K562 (cell line): ENCODE results near the gene MARS1. TPM values are rescaled to one million over a fixed set of nuclear protein-coding genes. Genes with fewer than 3 reads are reported as not detected.
A peak's percentile ranks its signal among the peaks of the same experiment; 100 is the strongest.

Source experiments
- ARHGAP35 ChIP-seq: fragments of 450-650 bp; IDR thresholded peaks from 2 replicates; pipeline ENCODE4 v1.6.1; 2018; ENCODE audit not compliant: partially characterized antibody
- CBFA2T3 ChIP-seq: fragments of 450-650 bp; IDR thresholded peaks from 2 replicates; pipeline ENCODE4 v1.6.1; 2017
- CCAR2 ChIP-seq: fragments of 200-400 bp; formaldehyde crosslinking; IDR thresholded peaks from 2 replicates; pipeline ENCODE4 v1.6.1; 2017; ENCODE audit warnings: mild to moderate bottlenecking, low read depth, low read length
- ETV5 ChIP-seq: sonication (generic); formaldehyde crosslinking; IDR thresholded peaks from 2 replicates; pipeline ENCODE4 v1.4.0; 2020; ENCODE audit warnings: low read depth, mild to moderate bottlenecking, missing genetic modification reagents
- GABPA ChIP-seq: fragments of 200-800 bp; sonication (Bioruptor generic); conservative IDR thresholded peaks from 2 replicates; pipeline ENCODE4 v1.6.1; 2016; ENCODE audit warnings: low read depth, missing genetic modification characterization, missing compliant biosample characterization
- GTF2F1 ChIP-seq: IDR thresholded peaks from 2 replicates; pipeline ENCODE4 v1.6.1; 2011; ENCODE audit warnings: low read depth, low read length, improper control_type of control experiment
- HIVEP1 ChIP-seq: fragments of 250-450 bp; sonication (Bioruptor Pico); IDR thresholded peaks from 2 replicates; pipeline ENCODE4 v1.4.0; 2020; ENCODE audit warnings: mild to moderate bottlenecking
- KDM2B ChIP-seq: fragments of 250-450 bp; sonication (Bioruptor Pico); IDR thresholded peaks from 2 replicates; pipeline ENCODE4 v1.8.0; 2021; ENCODE audit warnings: mild to moderate bottlenecking, moderate library complexity
- MEIS2 ChIP-seq: fragments of 450-650 bp; IDR thresholded peaks from 2 replicates; pipeline ENCODE4 v1.6.1; 2014; ENCODE audit warnings: mild to moderate bottlenecking; ENCODE audit not compliant: partially characterized antibody
- NFE2 ChIP-seq: IDR thresholded peaks from 2 replicates; pipeline ENCODE4 v1.6.1; 2014; ENCODE audit warnings: antibody characterized with exemption, low read depth
- PHTF2 ChIP-seq: fragments of 250-450 bp; sonication (Bioruptor Pico); IDR thresholded peaks from 2 replicates; pipeline ENCODE4 v1.5.0; 2021; ENCODE audit warnings: mild to moderate bottlenecking
- RAD51 ChIP-seq: fragments of 450-650 bp; IDR thresholded peaks from 2 replicates; pipeline ENCODE4 v1.7.1; 2016; ENCODE audit warnings: low read depth, mild to moderate bottlenecking, borderline replicate concordance
- TCF7L2 ChIP-seq: fragments of 150-350 bp; IDR thresholded peaks from 2 replicates; pipeline ENCODE4 v1.6.1; 2016; ENCODE audit warnings: low read depth, mild to moderate bottlenecking, low read length, moderate library complexity
- polyA plus RNA-seq, 8 experiments: library from polyadenylated mRNA; depleted of rRNA in 4 of 8; stranded (reverse) in 5 of 8; unstranded in 3 of 8; fragments of >200 nt; fragmentation: Nextera tagmentation in 2 of 8; fragmentation: Illumina TruSeq in 1 of 8; extraction: Ambion mirVana in 2 of 8; extraction: Trizol in 1 of 8; gene quantifications; 2 replicates each; pipeline versions ENCODE4 v1.2.1 to v1.2.3, GENCODE V29; 2011 to 2014; ENCODE audit warnings: inconsistent platforms in 1 of 8, missing spikeins in 1 of 8
- total RNA-seq, 7 experiments: library from RNA; depleted of rRNA in 6 of 7; stranded (reverse); fragments of >200 nt in 6 of 7; fragmentation: Illumina TruSeq in 2 of 7; extraction: Trizol in 2 of 7; gene quantifications; 2 replicates each; pipeline versions ENCODE4 v1.2.1 to v1.2.3, GENCODE V29; 2011 to 2021; ENCODE audit warnings: low replicate concordance in 1 of 7
- TF ChIP-seq, protein P1 (sequence below): fragments of 250-450 bp; sonication (Bioruptor Pico); IDR thresholded peaks from 2 replicates; pipeline ENCODE4 v1.6.1; 2021; ENCODE audit warnings: mild to moderate bottlenecking
- TF ChIP-seq, protein P2 (sequence below): fragments of 450-650 bp; formaldehyde crosslinking; IDR thresholded peaks from 2 replicates; pipeline ENCODE4 v1.4.0; 2020; ENCODE audit warnings: mild to moderate bottlenecking
- TF ChIP-seq, protein P3 (sequence below): fragments of 250-450 bp; sonication (Bioruptor Pico); IDR thresholded peaks from 2 replicates; pipeline ENCODE4 v1.8.0; 2021; ENCODE audit warnings: moderate library complexity, mild to moderate bottlenecking, inconsistent platforms
- TF ChIP-seq, protein P4 (sequence below), 2 experiments: fragments of 450-650 bp; IDR thresholded peaks; 2 replicates each; pipeline ENCODE4 v1.6.1; 2018; ENCODE audit warnings: mild to moderate bottlenecking in 2 of 2, low read depth in 1 of 2; ENCODE audit not compliant: partially characterized antibody in 2 of 2
- TF ChIP-seq, protein P5 (sequence below): fragments of 200-800 bp; sonication (Bioruptor generic); IDR thresholded peaks from 2 replicates; pipeline ENCODE4 v1.6.1; 2016; ENCODE audit warnings: missing genetic modification characterization, missing compliant biosample characterization

The MARS1 gene
- total and polyA plus RNA-seq, 9 of the 15 experiments (the other 6 are each of a cell fraction or from before 2014, with no cell fraction given) = 117 to 382 (median 220) TPM

DNA sequence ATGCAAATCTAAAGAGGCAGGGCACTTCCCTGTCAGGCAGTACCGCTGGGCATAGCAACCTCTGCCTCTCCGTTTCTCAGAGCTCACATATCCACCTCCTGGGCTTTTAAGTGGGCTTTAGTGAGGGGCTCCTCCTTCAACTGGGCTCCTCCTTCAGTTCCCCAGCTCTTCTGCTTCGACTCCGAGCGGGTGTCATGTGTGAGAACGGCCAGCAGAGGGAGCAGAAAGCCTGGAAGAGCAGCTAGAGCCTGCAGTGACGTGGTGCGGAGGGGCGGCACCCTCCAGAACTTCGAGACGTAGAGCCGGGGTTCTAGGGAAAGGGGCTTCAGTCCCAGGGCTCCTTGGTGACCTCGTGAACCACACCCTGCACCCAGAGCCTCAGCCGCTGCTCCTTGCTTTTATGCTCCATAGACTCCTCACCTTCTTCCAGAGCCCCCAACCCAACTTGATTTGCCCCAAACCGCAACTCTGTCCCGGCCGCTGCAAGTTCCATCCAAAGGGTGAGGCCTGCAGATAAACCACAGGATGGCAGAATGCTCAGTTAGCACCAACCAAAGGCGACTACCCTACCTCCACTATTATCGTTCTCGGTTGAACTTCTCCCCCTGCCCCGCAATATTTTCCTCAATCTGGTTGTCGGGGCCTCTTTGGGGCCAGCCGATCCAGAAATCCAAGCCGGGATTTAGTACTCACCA is 28.7 kb upstream of the MARS1 start (continued):
- TF ChIP-seq, protein P1, sequence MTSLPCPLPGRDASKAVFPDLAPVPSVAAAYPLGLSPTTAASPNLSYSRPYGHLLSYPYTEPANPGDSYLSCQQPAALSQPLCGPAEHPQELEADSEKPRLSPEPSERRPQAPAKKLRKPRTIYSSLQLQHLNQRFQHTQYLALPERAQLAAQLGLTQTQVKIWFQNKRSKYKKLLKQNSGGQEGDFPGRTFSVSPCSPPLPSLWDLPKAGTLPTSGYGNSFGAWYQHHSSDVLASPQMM (CRISPR knock-in tag) = no peak
- TF ChIP-seq ARHGAP35 (no peak), GTF2F1 (no peak), NFE2 (no peak), CBFA2T3 (no peak), HIVEP1 (CRISPR knock-in tag) (no peak), TCF7L2 (no peak), PHTF2 (CRISPR knock-in tag) (no peak), GABPA (no peak; the same call in 1 of the 2 replicates), KDM2B (CRISPR knock-in tag) (no peak), ETV5 (CRISPR knock-in tag) (no peak; the same call in 1 of the 2 replicates), CCAR2 (no peak), MEIS2 (no peak), RAD51 (no peak)
- TF ChIP-seq, protein P2, sequence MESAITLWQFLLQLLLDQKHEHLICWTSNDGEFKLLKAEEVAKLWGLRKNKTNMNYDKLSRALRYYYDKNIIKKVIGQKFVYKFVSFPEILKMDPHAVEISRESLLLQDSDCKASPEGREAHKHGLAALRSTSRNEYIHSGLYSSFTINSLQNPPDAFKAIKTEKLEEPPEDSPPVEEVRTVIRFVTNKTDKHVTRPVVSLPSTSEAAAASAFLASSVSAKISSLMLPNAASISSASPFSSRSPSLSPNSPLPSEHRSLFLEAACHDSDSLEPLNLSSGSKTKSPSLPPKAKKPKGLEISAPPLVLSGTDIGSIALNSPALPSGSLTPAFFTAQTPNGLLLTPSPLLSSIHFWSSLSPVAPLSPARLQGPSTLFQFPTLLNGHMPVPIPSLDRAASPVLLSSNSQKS (CRISPR knock-in tag) = no peak
- TF ChIP-seq, protein P3, sequence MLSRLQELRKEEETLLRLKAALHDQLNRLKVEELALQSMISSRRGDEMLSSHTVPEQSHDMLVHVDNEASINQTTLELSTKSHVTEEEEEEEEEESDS (CRISPR knock-in tag) = no peak
- TF ChIP-seq, protein P4, sequence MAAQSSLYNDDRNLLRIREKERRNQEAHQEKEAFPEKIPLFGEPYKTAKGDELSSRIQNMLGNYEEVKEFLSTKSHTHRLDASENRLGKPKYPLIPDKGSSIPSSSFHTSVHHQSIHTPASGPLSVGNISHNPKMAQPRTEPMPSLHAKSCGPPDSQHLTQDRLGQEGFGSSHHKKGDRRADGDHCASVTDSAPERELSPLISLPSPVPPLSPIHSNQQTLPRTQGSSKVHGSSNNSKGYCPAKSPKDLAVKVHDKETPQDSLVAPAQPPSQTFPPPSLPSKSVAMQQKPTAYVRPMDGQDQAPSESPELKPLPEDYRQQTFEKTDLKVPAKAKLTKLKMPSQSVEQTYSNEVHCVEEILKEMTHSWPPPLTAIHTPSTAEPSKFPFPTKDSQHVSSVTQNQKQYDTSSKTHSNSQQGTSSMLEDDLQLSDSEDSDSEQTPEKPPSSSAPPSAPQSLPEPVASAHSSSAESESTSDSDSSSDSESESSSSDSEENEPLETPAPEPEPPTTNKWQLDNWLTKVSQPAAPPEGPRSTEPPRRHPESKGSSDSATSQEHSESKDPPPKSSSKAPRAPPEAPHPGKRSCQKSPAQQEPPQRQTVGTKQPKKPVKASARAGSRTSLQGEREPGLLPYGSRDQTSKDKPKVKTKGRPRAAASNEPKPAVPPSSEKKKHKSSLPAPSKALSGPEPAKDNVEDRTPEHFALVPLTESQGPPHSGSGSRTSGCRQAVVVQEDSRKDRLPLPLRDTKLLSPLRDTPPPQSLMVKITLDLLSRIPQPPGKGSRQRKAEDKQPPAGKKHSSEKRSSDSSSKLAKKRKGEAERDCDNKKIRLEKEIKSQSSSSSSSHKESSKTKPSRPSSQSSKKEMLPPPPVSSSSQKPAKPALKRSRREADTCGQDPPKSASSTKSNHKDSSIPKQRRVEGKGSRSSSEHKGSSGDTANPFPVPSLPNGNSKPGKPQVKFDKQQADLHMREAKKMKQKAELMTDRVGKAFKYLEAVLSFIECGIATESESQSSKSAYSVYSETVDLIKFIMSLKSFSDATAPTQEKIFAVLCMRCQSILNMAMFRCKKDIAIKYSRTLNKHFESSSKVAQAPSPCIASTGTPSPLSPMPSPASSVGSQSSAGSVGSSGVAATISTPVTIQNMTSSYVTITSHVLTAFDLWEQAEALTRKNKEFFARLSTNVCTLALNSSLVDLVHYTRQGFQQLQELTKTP (IDR thresholded peaks at IDR 0.05; ENCODE audit: low read depth in 1 of 2, partially characterized antibody in 2 of 2) = peak; percentile 3 to 68
- TF ChIP-seq, protein P5, sequence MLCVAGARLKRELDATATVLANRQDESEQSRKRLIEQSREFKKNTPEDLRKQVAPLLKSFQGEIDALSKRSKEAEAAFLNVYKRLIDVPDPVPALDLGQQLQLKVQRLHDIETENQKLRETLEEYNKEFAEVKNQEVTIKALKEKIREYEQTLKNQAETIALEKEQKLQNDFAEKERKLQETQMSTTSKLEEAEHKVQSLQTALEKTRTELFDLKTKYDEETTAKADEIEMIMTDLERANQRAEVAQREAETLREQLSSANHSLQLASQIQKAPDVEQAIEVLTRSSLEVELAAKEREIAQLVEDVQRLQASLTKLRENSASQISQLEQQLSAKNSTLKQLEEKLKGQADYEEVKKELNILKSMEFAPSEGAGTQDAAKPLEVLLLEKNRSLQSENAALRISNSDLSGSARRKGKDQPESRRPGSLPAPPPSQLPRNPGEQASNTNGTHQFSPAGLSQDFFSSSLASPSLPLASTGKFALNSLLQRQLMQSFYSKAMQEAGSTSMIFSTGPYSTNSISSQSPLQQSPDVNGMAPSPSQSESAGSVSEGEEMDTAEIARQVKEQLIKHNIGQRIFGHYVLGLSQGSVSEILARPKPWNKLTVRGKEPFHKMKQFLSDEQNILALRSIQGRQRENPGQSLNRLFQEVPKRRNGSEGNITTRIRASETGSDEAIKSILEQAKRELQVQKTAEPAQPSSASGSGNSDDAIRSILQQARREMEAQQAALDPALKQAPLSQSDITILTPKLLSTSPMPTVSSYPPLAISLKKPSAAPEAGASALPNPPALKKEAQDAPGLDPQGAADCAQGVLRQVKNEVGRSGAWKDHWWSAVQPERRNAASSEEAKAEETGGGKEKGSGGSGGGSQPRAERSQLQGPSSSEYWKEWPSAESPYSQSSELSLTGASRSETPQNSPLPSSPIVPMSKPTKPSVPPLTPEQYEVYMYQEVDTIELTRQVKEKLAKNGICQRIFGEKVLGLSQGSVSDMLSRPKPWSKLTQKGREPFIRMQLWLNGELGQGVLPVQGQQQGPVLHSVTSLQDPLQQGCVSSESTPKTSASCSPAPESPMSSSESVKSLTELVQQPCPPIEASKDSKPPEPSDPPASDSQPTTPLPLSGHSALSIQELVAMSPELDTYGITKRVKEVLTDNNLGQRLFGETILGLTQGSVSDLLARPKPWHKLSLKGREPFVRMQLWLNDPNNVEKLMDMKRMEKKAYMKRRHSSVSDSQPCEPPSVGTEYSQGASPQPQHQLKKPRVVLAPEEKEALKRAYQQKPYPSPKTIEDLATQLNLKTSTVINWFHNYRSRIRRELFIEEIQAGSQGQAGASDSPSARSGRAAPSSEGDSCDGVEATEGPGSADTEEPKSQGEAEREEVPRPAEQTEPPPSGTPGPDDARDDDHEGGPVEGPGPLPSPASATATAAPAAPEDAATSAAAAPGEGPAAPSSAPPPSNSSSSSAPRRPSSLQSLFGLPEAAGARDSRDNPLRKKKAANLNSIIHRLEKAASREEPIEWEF (CRISPR knock-in tag) = no peak
